HFFc6 (cell line): ENCODE measurements around the gene ACSF2. TPM values are rescaled to one million over a fixed set of nuclear protein-coding genes. Genes with fewer than 3 reads are reported as not detected.

Experiments used
- DNase-seq: peaks from one replicate; pipeline ENCODE4 v3.0.0-alpha.2; 2018
- H3K27ac Mint-ChIP-seq: 2 replicates; pipeline ENCODE4 v1.8.0; 2020; ENCODE audit warnings: mild to moderate bottlenecking, mixed read lengths
- H3K27me3 Mint-ChIP-seq: 2 replicates; pipeline ENCODE4 v1.8.0; 2021; ENCODE audit warnings: mild to moderate bottlenecking, moderate library complexity, mixed read lengths; ENCODE audit not compliant: insufficient read depth
- H3K36me3 Mint-ChIP-seq: 2 replicates; pipeline ENCODE4 v1.8.0; 2021; ENCODE audit warnings: low read depth, mixed read lengths
- H3K4me1 Mint-ChIP-seq: 2 replicates; pipeline ENCODE4 v1.8.0; 2020; ENCODE audit warnings: low read depth, mixed read lengths
- H3K4me3 Mint-ChIP-seq: 2 replicates; pipeline ENCODE4 v1.8.0; 2020; ENCODE audit warnings: mild to moderate bottlenecking, moderate library complexity, mixed read lengths
- H3K9me3 Mint-ChIP-seq: 2 replicates; pipeline ENCODE4 v1.8.0; 2020; ENCODE audit warnings: mild to moderate bottlenecking, mixed read lengths
- CTCF ChIP-seq: fragments of 200-600 bp; sonication (generic); IDR thresholded peaks from 2 replicates; pipeline ENCODE4 v1.5.0; 2021; ENCODE audit warnings: antibody characterized with exemption, mild to moderate bottlenecking
- total RNA-seq, 6 experiments: library from RNA; stranded (reverse); fragmentation: NEBNext Ultra II Directional; extraction: Animal tissue kit (Norgen Biotek cat#: 25700); gene quantifications; 2 replicates in 1 of 6; 3 replicates in 5 of 6; pipeline ENCODE4 v1.2.3, GENCODE V29; 2021

The ACSF2 gene
- total RNA-seq, 6 experiments from 2014 or later: 15.3 to 23.3 (median 17.5) TPM

- Mint-ChIP-seq H3K36me3 (peaks cover 31% of the 10 kb centered on the region), H3K4me3 (no peak overlapping the region), H3K9me3 (no peaks in the 10 kb centered on the region), H3K27me3 (no peaks in the 10 kb centered on the region; the same call in none of the 2 replicates), H3K4me1 (peaks cover 18% of the 10 kb centered on the region), H3K27ac (peak overlapping the region; percentile 7; the same call in 1 of the 2 replicates)
- no peak for DNase-seq
- TF ChIP-seq CTCF: no peak
These were observed 44.1 kb upstream of the ACSF2 start for GRCh38 chr17:50381920-50382319.

- Mint-ChIP-seq H3K27ac (no peak overlapping the region), H3K36me3 (peaks cover 42% of the 10 kb centered on the region), H3K27me3 (no peaks in the 10 kb centered on the region; the same call in none of the 2 replicates), H3K4me3 (no peak overlapping the region), H3K9me3 (no peaks in the 10 kb centered on the region), H3K4me1 (peaks cover 18% of the 10 kb centered on the region)
- no peak for TF ChIP-seq CTCF
- no peak for DNase-seq
These were observed 43.1 kb upstream of the ACSF2 start for GRCh38 chr17:50382931-50383330.

- Mint-ChIP-seq H3K36me3 (peaks cover 63% of the 10 kb centered on the region), H3K27ac (peak overlapping the region; percentile 37; the same call in 1 of the 2 replicates), H3K4me1 (peaks cover 11% of the 10 kb centered on the region), H3K9me3 (no peaks in the 10 kb centered on the region), H3K27me3 (no peaks in the 10 kb centered on the region; the same call in none of the 2 replicates), H3K4me3 (no peak overlapping the region)
- no peak for DNase-seq
- TF ChIP-seq CTCF: no peak
These were observed 39.5 kb upstream of the ACSF2 start for GRCh38 chr17:50386510-50386909.

- no peak for DNase-seq
- Mint-ChIP-seq H3K9me3 (no peaks in the 10 kb centered on the region), H3K27me3 (no peaks in the 10 kb centered on the region; the same call in none of the 2 replicates), H3K4me1 (peaks cover 21% of the 10 kb centered on the region), H3K27ac (peak overlapping the region; percentile 4; the same call in 1 of the 2 replicates), H3K4me3 (no peak overlapping the region), H3K36me3 (peaks cover 69% of the 10 kb centered on the region)
- no peak for TF ChIP-seq CTCF
These were observed 37.3 kb upstream of the ACSF2 start for GRCh38 chr17:50388728-50389127.

- H3K9me3 Mint-ChIP-seq: no peaks in the 10 kb centered on the region
- no peak overlapping the region for H3K27ac Mint-ChIP-seq
- H3K4me1 Mint-ChIP-seq: peaks cover 29% of the 10 kb centered on the region
- no peak overlapping the region for H3K4me3 Mint-ChIP-seq
- no peak for TF ChIP-seq CTCF
- no peaks in the 10 kb centered on the region; the same call in none of the 2 replicates for H3K27me3 Mint-ChIP-seq
- peaks cover 76% of the 10 kb centered on the region for H3K36me3 Mint-ChIP-seq
- no peak for DNase-seq
These were observed 36.5 kb upstream of the ACSF2 start for GRCh38 chr17:50389534-50389933.
